HG02981 (cell line): Measurements from ENCODE around the gene GALNT2.

Experiments
- ATAC-seq: cut with Tn5 transposase; IDR thresholded peaks from one replicate; pipeline ENCODE4 v1.9.1; 2021; ENCODE audit warnings: mild to moderate bottlenecking, moderate library complexity; ENCODE audit not compliant: unreplicated experiment

The GALNT2 gene

DNA sequence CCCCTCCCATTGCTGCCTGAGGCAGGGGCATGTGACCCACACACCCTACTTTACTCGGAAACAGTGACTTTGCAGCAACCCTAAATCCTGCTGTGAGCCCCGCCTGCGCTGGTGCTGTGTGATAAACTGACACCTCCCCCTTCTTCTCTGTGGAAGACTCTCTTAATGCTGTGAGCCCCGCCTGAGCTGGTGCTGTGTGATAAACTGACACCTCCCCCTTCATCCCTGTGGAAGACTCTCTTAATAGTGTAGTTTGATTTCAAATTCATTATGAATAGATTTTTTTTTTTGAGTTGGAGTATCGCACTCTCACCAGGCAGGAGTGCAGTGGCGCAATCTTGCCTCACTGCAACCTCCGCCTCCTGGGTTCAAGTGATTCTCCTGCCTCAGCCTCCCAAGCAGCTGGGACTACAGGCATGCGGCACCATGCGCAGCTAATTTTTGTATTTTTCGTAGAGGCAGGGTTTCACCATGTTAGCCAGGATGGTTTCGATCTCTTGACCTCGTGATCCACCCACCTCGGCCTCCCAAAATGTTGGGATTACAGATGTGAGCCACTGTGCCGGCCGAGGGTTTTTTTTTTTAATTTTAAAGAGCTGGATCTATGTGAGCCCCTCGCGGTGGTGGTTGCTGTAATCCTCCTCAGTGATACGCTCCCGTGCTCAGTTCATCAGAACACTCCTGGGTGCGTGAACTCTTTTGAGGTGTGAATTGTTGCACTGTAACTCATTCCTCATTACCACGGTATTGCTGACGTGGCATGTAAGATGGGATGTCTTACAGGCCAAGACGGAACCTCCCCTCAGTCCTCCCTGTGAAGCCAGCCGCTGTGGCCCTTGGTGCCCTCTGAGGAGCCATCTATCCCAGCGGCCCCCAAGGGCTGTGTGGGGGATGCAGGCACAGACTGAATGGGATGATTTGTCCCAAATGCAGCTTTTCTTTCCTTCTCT, 60.3 kb downstream of the GALNT2 start:
- ATAC-seq: no peak

DNA sequence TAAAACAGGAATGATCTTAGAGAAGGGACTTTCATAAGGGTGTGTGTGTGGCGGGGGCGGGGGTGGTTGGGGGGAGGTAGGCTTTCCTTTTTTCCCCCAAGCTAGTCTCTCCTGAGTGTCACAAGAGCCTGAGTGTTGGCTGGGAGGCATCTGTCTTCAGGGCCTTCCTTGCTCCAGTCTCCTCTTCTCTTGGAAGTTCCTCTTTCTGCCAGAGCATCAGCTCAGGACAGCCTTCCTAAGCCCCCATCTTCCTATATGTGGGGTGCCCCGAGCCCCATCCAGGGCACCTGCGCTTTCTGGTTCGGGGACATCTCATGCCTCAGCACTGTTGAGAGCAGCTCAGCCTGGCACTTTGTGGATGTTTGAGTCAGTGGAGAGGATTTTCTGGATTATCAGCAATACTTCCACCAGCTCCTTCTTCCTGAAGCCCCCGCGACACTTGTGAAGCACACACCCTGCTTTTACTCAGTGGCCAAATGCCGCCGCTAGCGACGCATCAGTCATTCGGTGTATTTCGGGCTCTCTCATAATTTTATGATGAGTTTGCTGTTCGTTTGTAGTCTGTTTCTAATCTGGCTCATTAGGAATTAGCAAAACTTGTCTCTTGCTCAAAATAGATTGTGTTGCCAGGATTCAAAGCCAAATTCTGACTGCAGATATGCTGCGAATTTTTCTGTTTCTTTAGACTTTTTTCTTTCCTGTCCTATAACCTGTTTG, 61.7 kb downstream of the GALNT2 start:
- no peak for ATAC-seq

DNA sequence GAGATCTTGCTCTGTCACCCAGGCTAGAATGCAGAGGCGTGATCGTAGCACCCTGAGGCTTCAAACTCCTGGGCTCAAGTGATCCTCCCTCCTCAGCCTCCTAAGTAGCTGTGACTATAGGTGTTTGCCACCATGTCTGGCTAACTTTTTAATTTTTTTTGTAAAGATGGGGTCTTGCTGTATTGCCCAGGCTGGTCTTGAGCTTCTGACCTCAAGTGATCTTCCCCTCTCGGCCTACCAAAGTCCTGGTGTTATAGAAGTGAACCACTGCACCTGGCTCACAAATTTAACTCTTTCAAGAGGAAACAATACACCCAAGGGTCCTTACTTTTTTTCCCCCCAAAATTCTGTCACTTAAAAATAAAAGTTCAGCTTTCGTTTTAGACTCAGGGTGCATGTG, 62.3 kb downstream of the GALNT2 start:
- no peak for ATAC-seq

DNA sequence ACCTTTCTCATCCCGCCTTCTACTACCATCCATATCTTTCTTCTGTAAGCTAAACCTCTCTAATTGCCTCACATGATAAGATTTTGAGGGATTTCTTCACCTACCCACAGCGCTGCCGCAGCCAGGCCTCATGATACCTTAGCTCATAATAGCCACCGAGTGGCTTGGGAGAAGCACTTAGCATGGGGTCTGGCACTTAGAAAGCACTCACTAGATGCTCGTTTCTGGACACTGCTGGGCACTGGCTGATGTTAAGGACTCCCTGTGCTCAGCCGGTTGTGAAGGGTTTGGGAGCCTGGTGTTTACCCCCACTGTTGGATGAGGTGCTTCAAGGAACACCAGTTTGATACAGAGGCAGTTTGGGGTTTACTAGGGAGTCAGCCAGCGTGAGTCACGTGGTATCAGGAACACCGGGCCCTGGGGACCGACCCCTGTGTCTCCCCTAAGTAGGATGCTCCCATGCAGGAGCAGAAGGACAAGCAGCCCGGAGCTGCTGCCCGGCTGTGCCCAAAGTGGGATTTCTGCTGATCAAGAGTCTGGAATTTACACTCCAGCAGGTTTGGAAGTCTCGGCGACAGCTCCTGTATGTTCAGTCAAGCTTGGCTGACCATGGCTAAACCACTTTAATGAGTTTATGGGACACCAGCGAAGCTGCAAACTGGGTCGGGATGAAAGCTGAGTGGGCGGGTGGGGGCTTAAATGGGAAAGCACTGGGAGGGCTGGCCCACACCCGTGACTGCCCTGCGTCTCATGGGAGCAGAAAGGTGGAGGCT, 63.3 kb downstream of the GALNT2 start:
- ATAC-seq: no peak

DNA sequence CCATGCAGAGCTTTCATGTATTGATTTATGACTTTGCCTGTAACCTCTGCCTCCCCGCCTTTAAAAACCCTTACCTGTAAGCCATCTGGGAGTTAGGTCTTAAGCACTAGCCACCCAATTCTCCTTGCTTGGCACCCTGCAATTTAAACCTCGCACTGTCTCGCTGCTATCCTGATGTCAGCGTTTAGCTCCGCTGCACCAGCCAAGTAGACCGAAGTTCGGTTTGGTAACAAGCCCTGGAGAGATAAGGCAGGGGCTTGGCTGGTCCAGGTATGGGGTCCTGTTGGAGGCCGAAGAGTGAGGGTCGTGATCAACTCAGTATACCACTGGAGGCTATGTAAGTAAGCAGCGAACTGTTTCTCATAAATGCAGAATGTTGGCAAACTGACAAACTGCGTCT, 64.4 kb downstream of the GALNT2 start:
- ATAC-seq: no peak

DNA sequence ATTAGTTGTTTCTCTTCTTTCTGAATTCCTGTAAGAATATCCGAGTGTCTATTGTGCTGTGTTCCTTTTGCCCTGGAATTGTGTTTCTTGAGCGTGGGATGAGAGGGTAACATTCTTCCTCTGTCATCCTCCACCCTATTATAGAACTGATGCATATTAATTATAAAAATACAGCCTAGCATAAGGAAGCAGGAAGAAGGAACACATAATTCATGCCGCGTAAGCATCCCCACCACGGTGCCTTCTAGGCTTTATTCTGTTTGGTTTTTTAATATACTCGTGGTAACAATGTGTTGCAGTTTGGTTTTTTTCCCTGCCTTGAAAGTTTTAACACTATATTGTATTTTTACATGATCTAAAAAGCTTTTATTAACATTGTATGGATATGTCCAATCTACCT, 65.7 kb downstream of the GALNT2 start:
- ATAC-seq: no peak

DNA sequence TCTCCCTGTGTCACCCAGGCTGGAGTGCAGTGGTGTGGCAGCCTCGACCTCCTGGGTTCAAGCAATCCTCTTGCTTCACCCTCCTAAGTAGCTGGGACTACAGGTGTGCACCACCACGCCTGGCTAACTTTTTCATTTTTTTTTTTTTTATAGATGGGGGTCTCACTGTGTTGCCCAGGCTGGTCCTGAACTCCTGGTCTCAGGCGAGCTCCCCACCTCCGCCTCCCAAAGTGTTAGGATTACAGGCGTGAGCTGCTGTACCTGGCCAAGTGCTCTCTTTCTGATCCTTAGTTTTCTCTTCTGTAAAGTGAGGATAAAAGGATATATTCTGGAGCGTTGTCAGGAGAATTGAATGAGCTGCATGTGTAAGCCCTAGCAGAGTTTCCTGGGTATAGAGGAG, 68.7 kb downstream of the GALNT2 start:
- ATAC-seq: no peak

DNA sequence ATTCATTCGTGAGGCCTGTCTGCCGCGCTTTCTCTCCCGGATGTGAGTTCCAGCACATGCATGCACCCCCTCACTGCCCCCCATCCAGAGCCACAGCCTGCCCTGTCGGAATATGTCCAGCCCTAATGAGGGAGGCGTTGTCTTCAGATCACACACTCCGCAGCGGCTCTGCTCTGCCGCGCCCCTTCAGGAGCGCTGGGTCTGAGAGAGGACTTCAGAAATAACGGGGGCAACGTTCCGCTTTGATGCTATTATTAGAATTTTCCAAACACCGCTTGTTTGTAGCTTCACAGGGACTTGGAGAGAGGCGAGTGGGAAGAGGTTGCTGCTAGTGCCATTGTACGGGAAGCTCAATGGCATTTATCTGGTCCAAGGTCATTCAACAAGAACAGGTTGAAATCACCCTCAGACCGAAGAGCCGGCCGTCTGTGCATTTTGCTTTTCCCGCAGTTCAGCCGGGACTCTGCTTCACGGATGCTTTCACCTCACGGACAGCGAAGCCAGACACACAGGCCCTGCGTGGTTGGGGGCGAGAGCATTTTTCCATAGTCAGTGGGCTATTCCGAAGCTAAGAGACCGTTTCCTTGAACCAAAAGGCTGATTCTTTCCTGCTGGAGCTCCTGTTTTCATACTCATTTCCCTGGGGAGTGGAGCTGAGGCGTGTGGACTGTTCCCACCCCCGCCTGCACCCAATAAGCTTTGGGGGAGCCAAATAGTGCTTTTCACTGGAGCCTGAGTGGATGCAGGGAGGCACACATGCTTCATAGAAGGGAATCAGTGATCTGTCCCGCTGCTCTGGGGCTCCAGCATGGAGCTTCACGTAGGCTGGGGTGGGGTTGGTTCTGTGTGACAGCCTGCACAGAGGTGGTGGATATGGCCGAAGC, 69.7 kb downstream of the GALNT2 start:
- no peak for ATAC-seq

DNA sequence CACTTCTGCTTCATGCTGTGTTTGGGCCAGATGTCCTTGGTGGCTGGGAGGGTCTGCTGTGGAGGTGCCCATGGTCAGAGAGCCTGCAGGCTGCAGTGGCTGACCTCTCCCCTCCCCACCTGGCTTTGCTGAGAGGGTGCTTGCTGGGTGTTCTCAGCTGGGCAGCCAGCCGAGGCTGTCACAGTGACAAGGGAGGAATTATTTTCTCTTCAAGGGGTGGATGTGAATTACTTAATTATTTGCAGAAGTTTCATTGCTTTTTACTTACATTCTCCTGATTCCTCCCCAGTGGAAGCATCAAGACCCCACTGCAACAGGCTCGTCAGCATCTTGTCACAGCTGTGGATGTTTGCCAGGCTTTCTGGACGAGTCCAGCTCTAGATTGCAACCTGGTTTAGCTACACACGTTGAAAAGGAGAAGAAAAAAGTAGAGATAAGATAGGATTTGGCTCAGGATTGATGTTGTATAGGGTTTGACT, 70.3 kb downstream of the GALNT2 start:
- ATAC-seq: no peak

DNA sequence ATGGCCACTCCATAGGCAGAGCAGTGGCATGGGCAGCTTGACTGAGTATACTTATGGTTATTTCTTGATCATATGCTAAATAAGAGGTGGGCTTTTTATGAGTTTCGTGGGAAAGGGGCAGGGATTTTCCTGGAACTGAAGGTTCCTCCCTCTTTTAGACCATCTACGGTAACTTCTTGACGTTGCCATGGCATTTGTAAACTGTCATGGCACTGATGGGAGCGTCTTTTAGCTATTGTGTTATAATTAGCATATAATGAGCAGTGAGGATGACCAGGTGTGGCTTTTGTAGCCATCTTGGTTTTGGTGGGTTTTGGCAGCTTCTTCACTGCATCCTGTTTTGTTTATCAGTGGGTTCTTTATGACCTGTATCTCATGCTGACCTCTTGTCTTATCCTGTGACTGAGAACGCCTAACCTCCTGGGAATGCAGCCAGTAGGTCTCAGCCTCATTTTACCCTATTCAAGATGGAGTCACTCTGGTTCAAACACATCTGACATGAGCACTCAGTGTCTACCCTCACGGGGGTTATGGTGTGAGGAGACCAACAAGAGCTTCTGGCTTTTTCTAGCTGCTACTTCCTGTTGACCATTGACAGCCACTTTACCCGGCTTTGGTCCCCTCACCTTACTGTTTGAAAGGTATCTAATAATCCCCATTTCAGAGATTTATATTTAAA, 71.7 kb downstream of the GALNT2 start:
- ATAC-seq: no peak

DNA sequence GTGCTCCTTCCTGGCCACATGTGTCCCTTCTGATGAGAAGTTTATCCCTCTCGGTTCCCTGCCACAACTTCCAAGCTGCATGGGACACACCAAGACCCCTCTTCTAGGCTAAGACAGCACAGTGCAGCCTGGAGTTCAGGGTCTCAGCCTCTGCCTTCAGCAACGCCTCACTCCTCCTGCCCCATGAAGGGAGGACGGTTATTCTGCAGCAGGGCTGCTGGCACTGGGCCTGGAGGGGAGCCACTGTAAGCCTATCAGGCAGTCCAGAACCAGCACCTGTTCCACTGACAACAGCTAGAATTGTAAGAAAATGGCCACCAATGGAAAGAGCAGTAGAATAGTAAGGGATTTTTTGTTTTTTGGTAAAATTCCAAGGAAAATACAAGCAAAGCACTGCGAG, 72.3 kb downstream of the GALNT2 start:
- no peak for ATAC-seq

DNA sequence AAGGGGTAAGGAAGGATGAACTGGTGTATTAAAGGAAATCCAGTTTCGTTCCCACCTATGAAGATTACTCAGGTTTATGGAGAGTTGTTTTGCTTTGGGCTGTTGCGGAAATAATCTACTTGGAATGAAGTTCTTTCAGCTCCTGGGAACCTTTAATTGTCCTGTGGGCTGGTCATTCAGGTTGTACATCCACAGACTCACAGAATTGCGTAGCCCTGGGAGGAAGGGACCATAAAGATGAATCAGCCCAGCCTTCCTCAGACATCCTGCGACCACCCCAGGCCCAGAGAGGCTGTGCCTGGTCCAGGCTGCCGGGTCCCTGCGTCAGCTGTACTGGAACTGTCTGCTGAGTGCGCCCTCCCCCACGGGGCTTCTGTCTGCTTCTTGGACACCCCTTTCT, 72.7 kb downstream of the GALNT2 start:
- ATAC-seq: no peak

DNA sequence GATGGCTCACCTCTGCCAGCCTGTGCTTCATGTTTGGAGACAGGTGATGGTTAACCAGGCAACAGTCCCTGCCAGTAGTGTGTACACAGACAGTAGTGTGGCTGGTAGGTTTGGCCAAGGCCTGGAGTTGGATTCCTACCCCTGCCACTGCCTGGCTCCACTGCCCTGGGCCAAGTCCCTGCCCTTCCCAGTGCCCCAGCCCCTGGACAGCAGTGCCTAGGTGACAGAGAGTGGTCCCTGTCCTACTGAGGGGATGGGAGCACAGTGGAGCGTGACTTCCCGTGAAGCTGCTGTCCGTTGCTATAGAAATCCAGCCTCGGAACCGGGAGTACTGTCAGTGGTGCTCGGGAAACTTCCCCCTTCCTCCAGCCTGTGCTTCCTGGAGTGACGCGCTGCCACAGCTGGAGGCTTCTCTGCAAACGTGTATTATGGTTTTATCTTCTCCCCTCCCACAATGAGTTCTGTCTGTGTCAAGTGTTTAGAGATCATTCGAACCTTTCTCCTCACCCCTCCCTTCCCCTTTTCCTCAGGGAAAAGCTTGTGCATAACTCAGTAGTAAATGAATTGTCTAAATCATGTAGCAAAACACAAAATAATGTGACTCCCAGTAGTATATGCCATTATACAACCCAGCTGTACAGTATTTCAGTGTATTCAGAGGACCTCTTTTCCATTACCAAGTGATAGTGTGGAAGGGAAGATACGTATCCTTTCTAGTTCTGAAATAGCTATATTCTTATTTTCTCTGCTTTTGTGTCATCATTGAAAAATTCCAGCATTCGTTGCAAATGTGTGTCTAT, 73.4 kb downstream of the GALNT2 start:
- ATAC-seq: no peak

DNA sequence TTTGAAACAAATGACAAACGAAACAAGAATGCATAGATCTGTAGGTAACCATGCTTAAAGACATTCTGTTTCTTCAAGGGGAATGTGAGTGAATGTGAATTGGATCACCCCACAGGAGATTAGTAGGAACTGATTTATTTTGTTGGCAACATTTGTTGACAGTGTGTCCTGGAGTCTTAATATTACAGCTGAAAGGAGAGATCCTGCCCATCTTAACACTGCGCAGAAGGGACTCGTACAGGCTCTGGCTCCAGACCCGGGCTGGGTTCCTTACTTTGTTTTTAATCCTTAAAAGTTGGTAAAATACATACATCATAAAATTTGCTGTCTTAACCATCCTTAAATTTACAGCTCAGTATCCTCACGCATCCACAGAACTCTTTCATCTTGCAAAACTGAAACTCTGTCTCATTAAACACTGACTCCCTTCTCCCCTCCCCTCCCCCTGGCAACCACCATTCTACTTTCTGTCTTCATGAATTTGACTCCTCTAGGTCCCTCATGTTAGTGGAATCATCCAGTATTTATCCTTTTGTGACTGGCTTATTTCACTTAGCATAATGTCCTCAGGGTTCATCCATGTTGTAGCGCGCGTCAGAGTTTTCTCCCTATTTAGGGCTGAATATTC, 74.1 kb downstream of the GALNT2 start:
- no peak for ATAC-seq

DNA sequence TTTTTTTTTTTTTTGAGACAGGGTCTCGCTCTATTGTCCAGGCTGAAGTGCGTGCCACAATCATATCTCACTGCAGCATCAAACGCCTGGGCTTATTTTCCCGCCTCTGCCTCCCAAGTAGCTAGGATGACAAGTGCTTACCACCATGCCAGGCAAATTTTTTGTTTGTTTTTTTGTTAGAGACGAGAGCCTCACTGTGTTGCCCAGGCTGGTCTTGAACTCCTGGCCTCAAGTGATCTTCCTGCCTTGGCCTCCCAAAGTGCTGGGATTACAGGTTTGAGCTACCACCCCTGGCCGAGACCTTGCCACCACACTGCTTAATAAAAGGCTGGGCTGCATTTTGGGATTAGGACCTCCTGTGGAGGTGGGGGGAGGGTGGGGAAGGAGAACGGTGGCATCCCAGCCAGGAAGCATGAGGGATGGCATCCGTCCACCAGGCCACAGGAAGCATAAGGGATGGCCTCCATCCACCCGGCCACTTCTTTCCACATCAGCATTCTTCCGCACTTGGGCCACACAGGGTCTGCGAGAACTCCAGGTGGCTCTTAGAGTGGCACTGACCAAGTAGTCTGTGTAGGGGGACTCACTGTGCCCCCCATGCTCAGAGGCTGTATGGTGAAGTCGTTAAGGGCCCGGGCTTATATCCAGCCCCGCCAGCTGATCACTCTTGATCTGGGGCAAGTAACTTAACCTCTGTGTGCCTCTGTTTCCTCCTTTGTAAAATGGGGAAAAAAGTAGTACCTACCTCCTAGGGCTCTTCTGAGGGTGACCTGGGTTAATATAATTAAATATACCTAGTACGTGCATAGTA, 75.0 kb downstream of the GALNT2 start:
- ATAC-seq: no peak

DNA sequence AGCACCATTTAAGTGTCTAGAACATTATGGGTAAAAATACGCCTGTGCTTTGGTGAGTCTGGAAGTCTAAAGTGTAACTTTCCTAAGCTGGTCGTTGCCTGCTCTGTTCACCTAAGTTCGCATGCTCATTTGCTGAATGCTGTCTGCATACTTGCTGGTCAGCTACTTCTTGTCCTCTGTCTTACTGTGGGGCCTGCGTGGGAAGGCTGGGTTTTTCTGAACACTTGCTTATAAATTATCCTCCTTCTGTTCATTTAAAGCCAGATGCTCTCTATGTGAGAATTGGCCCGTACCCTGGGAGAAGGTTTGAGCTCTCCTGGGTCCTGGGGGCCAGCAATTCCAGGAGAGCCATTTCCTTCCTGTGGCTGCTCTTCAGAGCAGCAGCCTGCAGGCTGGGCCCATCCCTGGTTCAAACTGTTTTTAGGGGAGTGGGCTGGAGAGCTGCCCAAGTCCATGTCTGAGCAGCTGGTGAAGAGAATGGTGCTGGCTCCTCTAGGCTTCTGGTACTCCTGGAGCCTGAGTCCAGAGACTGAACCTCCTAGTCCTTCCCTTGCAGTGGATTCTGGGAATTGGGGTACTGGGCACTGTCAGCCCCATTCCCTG, 75.7 kb downstream of the GALNT2 start:
- no peak for ATAC-seq

DNA sequence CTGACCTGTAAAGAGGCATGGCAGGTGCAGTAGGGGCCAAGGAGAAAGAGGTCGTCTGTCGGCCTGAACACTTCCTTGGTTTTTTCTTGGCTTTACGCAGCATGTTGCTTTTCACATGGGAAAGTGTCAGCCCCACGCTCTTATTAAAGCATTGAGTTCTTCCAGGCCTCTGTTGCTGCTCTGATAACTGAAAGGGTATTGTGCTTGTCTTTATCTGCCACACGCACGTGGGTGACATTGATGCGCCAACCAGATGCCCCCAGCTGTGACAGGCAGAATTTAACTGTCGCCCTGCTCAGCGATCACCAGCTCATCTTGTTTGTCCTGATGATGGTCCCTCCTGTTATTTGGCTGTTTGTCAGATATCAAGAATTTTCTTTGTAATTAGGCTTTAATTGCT, 76.5 kb downstream of the GALNT2 start:
- ATAC-seq: no peak
